ENCODE measurements around the gene NRN1L. TPM values are rescaled to one million over a fixed set of nuclear protein-coding genes. Genes with fewer than 3 reads are reported as not detected.
"Not testable (repeated sequence)": the region's sequence is repeated elsewhere in the genome, so short reads cannot be mapped to it uniquely, and the experiment has no call there.

The NRN1L gene
- total RNA-seq, 3 donors from 2014 or later (not counting 1 experiment from before 2014, with no cell fraction given): 0.70 to 1.3 TPM; not detected in 1

- no peak overlapping the region for H3K27ac ChIP-seq (ENCODE audit: low read length)
- Mint-ChIP-seq H3K4me3 (no peak overlapping the region), H3K27me3 (ENCODE audit: low read depth in 2 of 2) (no peaks in the 10 kb centered on the region), H3K4me1 (peaks cover 26 to 30% of the 10 kb centered on the region in 2 donors), H3K9me3 (no peaks in the 10 kb centered on the region), H3K36me3 (no peaks in the 10 kb centered on the region), H3K27ac (no peak overlapping the region)
- intact Hi-C loops (cut with micrococcal nuclease): no loop called here
- no peaks in the 10 kb centered on the region for H3K9me3 ChIP-seq (ENCODE audit: control insufficient read depth, insufficient read depth, low read length)
- no peaks in the 10 kb centered on the region for H3K4me1 ChIP-seq (ENCODE audit: control insufficient read depth, insufficient read depth, low read length)
- no peaks in the 10 kb centered on the region for H3K27me3 ChIP-seq (ENCODE audit: control insufficient read depth, insufficient read depth, low read length)
- peaks cover 11% of the 10 kb centered on the region for H3K36me3 ChIP-seq (ENCODE audit: control insufficient read depth, insufficient read depth, low read length)
- WGBS (ENCODE audit: insufficient coverage): 94% methylated on average over 7 of the region's 7 CpGs
- no peak for ATAC-seq
- TF ChIP-seq CTCF (IDR thresholded peaks at IDR 0.05): no peak
- no peak overlapping the region for H3K4me3 ChIP-seq (ENCODE audit: low read length)
- DNase-seq: no peak
Observed at GRCh38 chr16:67914758-67915495, 30.2 kb downstream of the NRN1L start.

- H3K4me3 Mint-ChIP-seq; H3K4me1 ChIP-seq (ENCODE audit: control insufficient read depth, insufficient read depth, low read length); intact Hi-C loops (cut with micrococcal nuclease); H3K9me3 Mint-ChIP-seq; DNase-seq; H3K4me3 ChIP-seq (ENCODE audit: low read length); H3K9me3 ChIP-seq (ENCODE audit: control insufficient read depth, insufficient read depth, low read length); H3K27me3 Mint-ChIP-seq (ENCODE audit: low read depth in 2 of 2); H3K36me3 Mint-ChIP-seq; H3K27ac Mint-ChIP-seq; H3K27me3 ChIP-seq (ENCODE audit: control insufficient read depth, insufficient read depth, low read length); H3K27ac ChIP-seq (ENCODE audit: low read length); ATAC-seq: not testable (repeated sequence)
- H3K4me1 Mint-ChIP-seq: peaks cover 26 to 30% of the 10 kb centered on the region in 2 donors
- no CpG with 5 or more reads among the region's 2 CpGs for WGBS (ENCODE audit: insufficient coverage)
- H3K36me3 ChIP-seq (ENCODE audit: control insufficient read depth, insufficient read depth, low read length): peaks cover 12% of the 10 kb centered on the region
Observed at GRCh38 chr16:67915496-67915769, 30.7 kb downstream of the NRN1L start.

GRCh38 chr16:67915831-67916723 is 31.4 kb downstream of the NRN1L start:
- no peak overlapping the region for H3K4me3 ChIP-seq (ENCODE audit: low read length)
- no peaks in the 10 kb centered on the region for H3K36me3 Mint-ChIP-seq
- no peaks in the 10 kb centered on the region for H3K27me3 Mint-ChIP-seq (ENCODE audit: low read depth in 2 of 2)
- WGBS (ENCODE audit: insufficient coverage): 91% methylated on average over 7 of the region's 7 CpGs
- no peak for DNase-seq
- no peaks in the 10 kb centered on the region for H3K4me1 ChIP-seq (ENCODE audit: control insufficient read depth, insufficient read depth, low read length)
- no peaks in the 10 kb centered on the region for H3K9me3 ChIP-seq (ENCODE audit: control insufficient read depth, insufficient read depth, low read length)
- H3K27ac Mint-ChIP-seq: no peak overlapping the region
- peaks cover 13% of the 10 kb centered on the region for H3K36me3 ChIP-seq (ENCODE audit: control insufficient read depth, insufficient read depth, low read length)
- H3K27me3 ChIP-seq (ENCODE audit: control insufficient read depth, insufficient read depth, low read length): no peaks in the 10 kb centered on the region
- peaks cover 26 to 34% of the 10 kb centered on the region in 2 donors for H3K4me1 Mint-ChIP-seq
- H3K4me3 Mint-ChIP-seq: no peak overlapping the region
- no peaks in the 10 kb centered on the region for H3K9me3 Mint-ChIP-seq
- no peak overlapping the region for H3K27ac ChIP-seq (ENCODE audit: low read length)
- TF ChIP-seq CTCF (IDR thresholded peaks at IDR 0.05): no peak
- ATAC-seq: no peak
- intact Hi-C loops (cut with micrococcal nuclease): no loop called here

- WGBS (ENCODE audit: insufficient coverage): 92% methylated on average over 6 of the region's 6 CpGs
- H3K36me3 Mint-ChIP-seq: no peaks in the 10 kb centered on the region
- Histone ChIP-seq H3K36me3 (ENCODE audit: control insufficient read depth, insufficient read depth, low read length) (peaks cover 12% of the 10 kb centered on the region), H3K4me1 (ENCODE audit: control insufficient read depth, insufficient read depth, low read length) (no peaks in the 10 kb centered on the region), H3K4me3 (ENCODE audit: low read length) (no peak overlapping the region), H3K27ac (ENCODE audit: low read length) (no peak overlapping the region), H3K9me3 (ENCODE audit: control insufficient read depth, insufficient read depth, low read length) (no peaks in the 10 kb centered on the region), H3K27me3 (ENCODE audit: control insufficient read depth, insufficient read depth, low read length) (no peaks in the 10 kb centered on the region)
- H3K27me3 Mint-ChIP-seq (ENCODE audit: low read depth in 2 of 2): no peaks in the 10 kb centered on the region
- ATAC-seq (no peak), DNase-seq (no peak)
- TF ChIP-seq CTCF (IDR thresholded peaks at IDR 0.05): no peak
- peak overlapping the region in 1 of 2 donors; percentile 60 for H3K27ac Mint-ChIP-seq
- no peak overlapping the region for H3K4me3 Mint-ChIP-seq
- no peaks in the 10 kb centered on the region for H3K9me3 Mint-ChIP-seq
- H3K4me1 Mint-ChIP-seq: peaks cover 22 to 30% of the 10 kb centered on the region in 2 donors
- intact Hi-C loops (cut with micrococcal nuclease): no loop called here
Observed at GRCh38 chr16:67917140-67917851, 32.6 kb downstream of the NRN1L start.
